ENCODE measurements around the gene SRSF8. TPM values are rescaled to one million over a fixed set of nuclear protein-coding genes. Genes with fewer than 3 reads are reported as not detected.
A peak's percentile ranks its signal among the peaks of the same experiment; 100 is the strongest.

Gene SRSF8
- total RNA-seq, 1 experiment from 2014 or later, result 31.0 TPM

DNA sequence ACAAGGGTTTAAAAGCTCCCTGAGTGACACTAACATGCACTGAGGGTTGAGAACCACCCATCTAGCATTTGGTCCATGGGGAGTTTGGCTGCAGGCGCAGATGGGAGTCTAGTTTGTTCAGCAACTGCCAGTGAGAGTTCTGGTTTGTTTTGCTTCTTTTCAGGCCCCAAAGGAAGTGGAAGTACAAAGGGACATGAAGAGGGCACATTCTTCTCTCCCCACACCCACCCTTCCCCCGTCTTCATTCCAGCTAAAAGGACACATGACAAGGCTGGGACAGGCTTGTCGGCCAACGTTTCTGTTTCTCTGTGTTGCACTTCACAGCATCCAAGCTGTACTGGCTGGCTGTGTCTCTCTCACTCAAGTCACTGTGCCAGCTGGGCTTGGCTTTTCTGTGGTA is 14.7 kb downstream of the SRSF8 start:
- Histone ChIP-seq H3K9me3 (ENCODE audit: control insufficient read depth in 1 of 2, insufficient read depth in 1 of 2, low read depth in 1 of 2, low read length in 2 of 2) (no peaks in the 10 kb centered on the region), H3K4me1 (ENCODE audit: control insufficient read depth in 1 of 2, insufficient read depth in 2 of 2, low read length in 2 of 2) (peaks cover 12 to 25% of the 10 kb centered on the region in 2 experiments; a peak in 3 of 4 replicates), H3K27me3 (ENCODE audit: insufficient read depth, low read length) (no peaks in the 10 kb centered on the region), H3K79me2 (ENCODE audit: insufficient read depth, low read length) (no peaks in the 10 kb centered on the region), H4K20me1 (ENCODE audit: insufficient read depth) (no peaks in the 10 kb centered on the region), H3K9me2 (ENCODE audit: insufficient read depth) (no peaks in the 10 kb centered on the region), H3K9ac (ENCODE audit: low read length) (no peak overlapping the region), H3K4me3 (replicated peaks in 1 of 2; ENCODE audit: low read depth in 1 of 2, low read length in 2 of 2) (no peak overlapping the region), H3K27ac (ENCODE audit: low read depth, low read length) (no peak overlapping the region), H2AFZ (ENCODE audit: low read depth, low read length, poor library complexity, severe bottlenecking) (no peak overlapping the region), H3K36me3 (ENCODE audit: control insufficient read depth in 1 of 2, insufficient read depth in 2 of 2, low read length in 2 of 2) (no peaks in the 10 kb centered on the region), H3K4me2 (ENCODE audit: low read length) (0 out of 2 replicates have a peak overlapping the region, but pooled peaks have one; percentile 12)
- DNase-seq (ENCODE audit: low read depth, low spot score) (no peak), ATAC-seq (no peak)
- POLR2A ChIA-PET, result interaction anchor here (1.3 to 2.3 kb wide), 2 partner anchors 8 to 14 kb away, joined by 3 to 11 read pairs; partner anchors contain the start of genes ENDOD1 and SRSF8
- TF ChIP-seq EZH2phosphoT487 (IDR thresholded peaks at IDR 0.05; ENCODE audit: borderline replicate concordance) (no peak), SP1 (IDR thresholded peaks at IDR 0.05; ENCODE audit: low read depth) (no peak), YY1 (IDR thresholded peaks at IDR 0.05; ENCODE audit: extremely low read depth, insufficient replicate concordance, low read depth, low read length) (no peak), ATF3 (IDR thresholded peaks at IDR 0.05) (no peak), POLR2A (IDR thresholded peaks at IDR 0.05; ENCODE audit: borderline replicate concordance, extremely low read depth, insufficient read depth, insufficient read length) (no peak), EZH2 (IDR thresholded peaks at IDR 0.05) (no peak), TCF7L2 (IDR thresholded peaks at IDR 0.05; ENCODE audit: borderline replicate concordance, extremely low read depth, insufficient read depth, insufficient read length) (no peak), JUND (IDR thresholded peaks at IDR 0.05) (no peak), RAD21 (IDR thresholded peaks at IDR 0.05; ENCODE audit: low read depth) (no peak), ZFX (IDR thresholded peaks at IDR 0.05) (no peak), CEBPB (IDR thresholded peaks at IDR 0.05; ENCODE audit: low read depth) (no peak), FOSL1 (IDR thresholded peaks at IDR 0.05; ENCODE audit: low read depth) (no peak), EGR1 (IDR thresholded peaks at IDR 0.05; ENCODE audit: low read depth) (no peak), CBX3 (IDR thresholded peaks at IDR 0.05; ENCODE audit: low read depth) (no peak), SIN3A (IDR thresholded peaks at IDR 0.05; ENCODE audit: low read depth) (no peak)
- TF ChIP-seq, protein P1, sequence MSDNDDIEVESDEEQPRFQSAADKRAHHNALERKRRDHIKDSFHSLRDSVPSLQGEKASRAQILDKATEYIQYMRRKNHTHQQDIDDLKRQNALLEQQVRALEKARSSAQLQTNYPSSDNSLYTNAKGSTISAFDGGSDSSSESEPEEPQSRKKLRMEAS (IDR thresholded peaks at IDR 0.05), result no peak
- intact Hi-C loops (cut with micrococcal nuclease), result no loop called here
- no TSS peak for BruUV-seq (replicated peaks)
- CTCF ChIA-PET, result interaction anchor here (0.6 kb wide), 1 partner anchor 14 kb away, joined by 3 read pairs; no protein-coding TSS in a partner anchor
- RAD21 ChIA-PET (ENCODE audit: low non-redundant PET in 1 of 2, low total read pairs in 2 of 2, uncharacterized antibody in 2 of 2, unreplicated experiment in 2 of 2), result no interaction called here
